ENCODE data around the gene TBX3.

TBX3 gene

DNA sequence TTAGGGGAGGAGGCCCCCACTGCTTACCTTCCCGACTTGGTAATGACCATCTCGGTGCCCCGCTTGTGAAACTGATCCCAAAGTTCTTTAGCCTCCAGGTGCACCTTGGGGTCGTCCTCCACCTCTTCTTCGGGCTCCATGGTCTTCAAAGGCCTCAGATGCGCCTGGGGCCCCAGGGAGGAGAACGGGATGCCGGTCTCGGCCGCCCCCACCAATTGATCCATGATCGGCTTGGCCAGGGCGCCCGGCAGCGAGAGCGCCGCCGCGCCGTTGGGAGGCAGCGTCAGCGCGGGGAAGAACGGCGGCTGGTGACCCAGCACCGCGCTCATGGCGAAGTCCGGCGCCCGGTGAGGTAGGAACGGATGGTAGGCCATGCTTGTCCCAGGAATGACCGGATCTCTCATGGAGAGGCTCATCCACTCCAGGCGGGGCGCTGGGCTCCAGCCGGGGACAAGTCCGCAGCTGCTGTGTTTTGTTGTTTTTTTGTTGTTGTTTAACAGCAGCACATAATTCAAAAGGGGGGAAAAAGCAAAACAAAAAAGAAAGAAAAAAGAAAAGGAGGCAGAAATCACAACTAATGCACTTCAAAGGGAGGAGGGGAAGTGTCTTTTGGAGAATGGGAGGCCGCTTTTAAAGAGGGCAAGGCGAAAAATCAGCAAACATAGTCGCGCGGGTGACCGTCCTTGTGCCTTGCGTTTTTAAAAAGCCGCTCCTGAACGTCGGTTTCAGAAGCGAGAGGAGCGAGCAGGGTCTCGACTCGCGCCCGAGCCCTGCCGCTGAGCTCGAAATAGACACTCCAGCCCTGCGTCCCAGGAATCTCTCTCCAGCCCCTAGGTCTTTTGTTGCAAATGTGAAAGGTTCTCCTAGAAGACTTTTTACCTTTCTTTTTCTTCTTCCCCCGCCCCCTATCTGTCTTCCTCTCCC lies 928 bp downstream of the TBX3 start:
- TF ChIP-seq, protein P1, sequence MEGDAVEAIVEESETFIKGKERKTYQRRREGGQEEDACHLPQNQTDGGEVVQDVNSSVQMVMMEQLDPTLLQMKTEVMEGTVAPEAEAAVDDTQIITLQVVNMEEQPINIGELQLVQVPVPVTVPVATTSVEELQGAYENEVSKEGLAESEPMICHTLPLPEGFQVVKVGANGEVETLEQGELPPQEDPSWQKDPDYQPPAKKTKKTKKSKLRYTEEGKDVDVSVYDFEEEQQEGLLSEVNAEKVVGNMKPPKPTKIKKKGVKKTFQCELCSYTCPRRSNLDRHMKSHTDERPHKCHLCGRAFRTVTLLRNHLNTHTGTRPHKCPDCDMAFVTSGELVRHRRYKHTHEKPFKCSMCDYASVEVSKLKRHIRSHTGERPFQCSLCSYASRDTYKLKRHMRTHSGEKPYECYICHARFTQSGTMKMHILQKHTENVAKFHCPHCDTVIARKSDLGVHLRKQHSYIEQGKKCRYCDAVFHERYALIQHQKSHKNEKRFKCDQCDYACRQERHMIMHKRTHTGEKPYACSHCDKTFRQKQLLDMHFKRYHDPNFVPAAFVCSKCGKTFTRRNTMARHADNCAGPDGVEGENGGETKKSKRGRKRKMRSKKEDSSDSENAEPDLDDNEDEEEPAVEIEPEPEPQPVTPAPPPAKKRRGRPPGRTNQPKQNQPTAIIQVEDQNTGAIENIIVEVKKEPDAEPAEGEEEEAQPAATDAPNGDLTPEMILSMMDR (IDR thresholded peaks at IDR 0.05; ENCODE audit: insufficient read depth, low read depth, low read length, missing control alignments): no peak
- no peak for DNase-seq (ENCODE audit: low read depth)
- H3K4me3 ChIP-seq (ENCODE audit: low read depth, low read length): peak overlapping the region; percentile 41

DNA sequence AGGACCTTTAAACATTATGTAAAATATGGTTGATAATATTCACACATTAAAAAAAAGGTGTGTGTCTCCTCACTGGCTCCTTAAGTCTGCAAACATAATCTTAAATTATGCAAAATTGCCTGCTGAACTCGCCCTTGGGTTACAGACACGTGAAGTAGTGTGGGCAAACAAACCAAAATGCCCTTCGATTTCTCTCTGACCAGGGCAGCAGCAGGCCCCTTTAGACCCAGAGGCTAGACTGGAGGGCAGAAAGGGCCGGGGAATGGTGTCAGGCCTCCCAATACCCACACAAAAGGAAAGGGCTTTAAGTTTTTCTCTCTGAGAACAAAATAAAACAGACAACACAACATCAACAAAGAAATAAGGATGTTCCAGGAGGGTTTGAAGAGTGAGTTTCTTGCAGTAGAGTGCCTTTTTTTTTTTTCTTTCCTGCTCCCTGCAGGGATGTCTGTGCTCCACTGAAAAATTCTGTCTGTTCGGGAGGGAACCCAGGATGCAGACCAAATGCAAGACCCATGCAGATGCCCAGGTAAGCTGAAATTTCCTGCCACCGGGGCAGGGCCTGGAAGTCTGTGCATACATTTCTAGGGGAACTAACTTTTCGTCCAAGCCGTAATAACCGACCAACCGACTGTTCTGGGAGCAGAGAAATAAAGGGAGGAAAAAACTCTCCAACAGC lies 1.7 kb downstream of the TBX3 start:
- DNase-seq (ENCODE audit: low read depth): no peak
- TF ChIP-seq, protein P1 (IDR thresholded peaks at IDR 0.05; ENCODE audit: insufficient read depth, low read depth, low read length, missing control alignments): no peak
- H3K4me3 ChIP-seq (ENCODE audit: low read depth, low read length): no peak overlapping the region

DNA sequence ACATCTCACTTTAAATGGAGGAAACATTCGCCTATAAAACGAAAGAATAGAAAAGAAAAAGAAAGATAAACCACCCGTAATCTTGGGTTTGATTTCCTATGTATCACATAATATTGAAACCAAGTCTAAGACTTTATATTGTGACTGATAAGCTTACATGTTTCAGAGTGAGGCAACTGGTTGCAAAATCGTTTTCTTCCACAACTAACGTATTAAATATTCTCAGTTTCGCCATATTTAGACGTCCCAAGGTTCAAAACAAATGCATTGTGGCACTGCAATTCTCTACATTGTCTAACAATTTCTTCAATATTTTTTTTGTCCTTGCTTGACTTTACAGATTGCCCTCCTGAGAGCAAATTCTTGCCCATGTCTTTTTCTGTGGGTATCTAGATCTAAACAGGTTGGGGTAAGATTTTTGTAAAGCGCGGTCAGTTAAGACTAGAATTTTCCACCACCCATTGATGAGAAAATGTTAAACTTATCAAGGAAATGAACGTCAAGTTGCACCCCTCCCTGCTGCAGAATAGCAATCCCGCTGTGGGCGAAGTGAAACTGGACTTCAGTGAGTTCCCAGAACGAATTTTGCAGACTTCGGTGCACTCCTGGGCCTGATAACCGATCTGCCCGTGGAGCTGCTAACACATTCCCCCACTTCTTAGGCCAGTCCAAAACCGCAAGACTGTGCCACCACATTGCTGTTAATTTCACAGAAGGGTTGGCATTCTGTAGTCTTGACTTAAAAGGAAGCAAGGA lies 2.7 kb downstream of the TBX3 start:
- TF ChIP-seq, protein P1 (IDR thresholded peaks at IDR 0.05; ENCODE audit: insufficient read depth, low read depth, low read length, missing control alignments): no peak
- no peak overlapping the region for H3K4me3 ChIP-seq (ENCODE audit: low read depth, low read length)
- no peak for DNase-seq (ENCODE audit: low read depth)

GRCh38 chr12:114680604-114681069 lies 3.3 kb downstream of the TBX3 start:
- TF ChIP-seq, protein P1 (IDR thresholded peaks at IDR 0.05; ENCODE audit: insufficient read depth, low read depth, low read length, missing control alignments): no peak
- H3K4me3 ChIP-seq (ENCODE audit: low read depth, low read length): no peak overlapping the region
- DNase-seq (ENCODE audit: low read depth): no peak

DNA sequence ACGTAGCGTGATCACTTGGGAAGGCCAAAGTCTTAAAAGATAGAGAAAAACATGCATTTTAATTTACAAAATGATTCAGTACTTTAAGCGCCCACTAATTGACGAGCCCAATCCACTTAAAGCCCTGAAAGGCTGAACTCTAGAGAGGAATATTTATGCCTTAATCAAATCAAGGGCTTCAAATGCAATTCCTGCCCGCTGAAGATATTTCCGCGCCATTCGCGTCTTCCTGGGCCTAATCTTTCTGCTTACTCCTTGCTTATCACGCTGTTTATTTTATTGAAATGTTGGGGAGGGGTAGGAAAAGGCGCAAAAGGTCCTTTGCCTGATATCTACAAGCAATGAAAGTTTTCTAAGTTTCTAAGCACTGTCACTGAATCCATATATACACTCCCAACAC lies 4.0 kb downstream of the TBX3 start:
- TF ChIP-seq, protein P1 (IDR thresholded peaks at IDR 0.05; ENCODE audit: insufficient read depth, low read depth, low read length, missing control alignments): no peak
- DNase-seq (ENCODE audit: low read depth): no peak
- no peak overlapping the region for H3K4me3 ChIP-seq (ENCODE audit: low read depth, low read length)

DNA sequence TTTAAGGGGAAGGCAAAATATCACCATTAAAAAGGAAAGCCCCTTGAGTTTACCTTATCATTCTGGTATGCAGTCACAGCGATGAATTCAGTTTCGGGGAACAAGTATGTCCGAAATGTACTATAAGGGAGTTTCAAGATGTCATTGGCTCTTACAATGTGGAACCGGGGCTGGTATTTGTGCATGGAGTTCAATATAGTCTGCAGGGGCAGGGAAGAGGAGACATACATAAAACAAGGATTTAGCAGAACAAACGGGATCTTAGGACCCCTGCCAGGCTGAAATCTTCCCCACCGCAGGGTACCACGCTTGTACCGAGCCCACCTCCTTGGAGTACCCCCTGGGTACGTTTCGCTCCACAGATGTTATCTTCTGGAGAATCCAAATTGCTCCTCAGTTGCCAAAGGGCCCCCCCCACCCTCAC lies 4.5 kb downstream of the TBX3 start:
- TF ChIP-seq, protein P1 (IDR thresholded peaks at IDR 0.05; ENCODE audit: insufficient read depth, low read depth, low read length, missing control alignments): no peak
- H3K4me3 ChIP-seq (ENCODE audit: low read depth, low read length): no peak overlapping the region
- DNase-seq (ENCODE audit: low read depth): no peak
